Muscle layer of colon (tissue), 2 donors: ENCODE results near the gene NNT.
"Not testable (repeated sequence)": the region's sequence is repeated elsewhere in the genome, so short reads cannot be mapped to it uniquely, and the experiment has no call there.

Experiments used
- H3K27ac ChIP-seq: one replicate; pipeline ENCODE4 v1.7.0; 2013; ENCODE audit warnings: low read depth, mild to moderate bottlenecking, low read length, moderate library complexity
- H3K27me3 ChIP-seq, 2 donors: one replicate each; pipeline ENCODE4 v1.7.0; 2013; ENCODE audit warnings: low read length in 2 of 2, mild to moderate bottlenecking in 2 of 2; ENCODE audit not compliant: insufficient read depth in 2 of 2, control insufficient read depth in 1 of 2
- H3K36me3 ChIP-seq: one replicate; pipeline ENCODE4 v1.7.0; 2013; ENCODE audit warnings: mild to moderate bottlenecking, low read length; ENCODE audit not compliant: insufficient read depth
- H3K4me1 ChIP-seq: one replicate; pipeline ENCODE4 v1.7.0; 2013; ENCODE audit warnings: mild to moderate bottlenecking, low read length; ENCODE audit not compliant: insufficient read depth
- H3K4me3 ChIP-seq, 2 donors: one replicate each; pipeline ENCODE4 v1.7.0; 2013; ENCODE audit warnings: low read length in 2 of 2, low read depth in 1 of 2, mild to moderate bottlenecking in 1 of 2, moderate library complexity in 1 of 2
- H3K9ac ChIP-seq: one replicate; pipeline ENCODE4 v1.7.0; 2013; ENCODE audit warnings: low read length
- H3K9me3 ChIP-seq: one replicate; pipeline ENCODE4 v1.7.0; 2013; ENCODE audit warnings: mild to moderate bottlenecking, low read length
- donor health status: abdominal sarcoma.
- donor health status: Adenocarcinoma of cecum.

Gene NNT

DNA sequence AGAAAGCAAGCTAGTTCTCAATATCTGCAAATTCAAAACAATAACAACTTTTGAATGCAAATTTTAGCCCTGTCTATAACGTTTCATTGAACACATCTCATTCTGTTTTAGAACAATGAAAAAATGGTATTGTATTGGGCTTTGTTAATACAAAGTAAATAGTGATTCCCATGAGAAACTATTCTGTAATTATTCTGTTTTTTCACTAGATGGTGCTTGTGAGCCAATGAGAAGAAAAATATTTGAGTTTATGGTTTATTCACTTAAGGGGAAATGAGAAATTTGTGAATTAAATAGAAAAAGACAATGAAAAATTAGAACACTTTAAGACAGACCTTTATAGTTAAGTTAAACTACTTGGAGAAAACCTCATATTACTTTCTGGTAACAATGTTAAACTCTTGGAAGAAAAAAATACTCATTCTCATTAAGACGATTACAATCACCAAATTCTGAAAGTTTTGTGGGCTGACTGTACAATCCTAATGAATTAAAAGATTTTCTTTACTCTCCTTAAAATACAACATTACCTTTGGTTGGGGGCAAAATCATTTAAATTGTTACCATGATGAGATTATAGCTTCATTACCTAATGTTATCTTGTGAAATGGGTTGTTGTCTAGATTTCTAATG, 127.0 kb downstream of the NNT start:
- H3K27me3 ChIP-seq = no peaks in the 10 kb centered on the region
- no peak overlapping the region for H3K27ac ChIP-seq
- H3K4me3 ChIP-seq = no peak overlapping the region
- H3K4me1 ChIP-seq = no peaks in the 10 kb centered on the region
- no peaks in the 10 kb centered on the region for H3K9me3 ChIP-seq
- no peak overlapping the region for H3K9ac ChIP-seq
- no peaks in the 10 kb centered on the region for H3K36me3 ChIP-seq

DNA sequence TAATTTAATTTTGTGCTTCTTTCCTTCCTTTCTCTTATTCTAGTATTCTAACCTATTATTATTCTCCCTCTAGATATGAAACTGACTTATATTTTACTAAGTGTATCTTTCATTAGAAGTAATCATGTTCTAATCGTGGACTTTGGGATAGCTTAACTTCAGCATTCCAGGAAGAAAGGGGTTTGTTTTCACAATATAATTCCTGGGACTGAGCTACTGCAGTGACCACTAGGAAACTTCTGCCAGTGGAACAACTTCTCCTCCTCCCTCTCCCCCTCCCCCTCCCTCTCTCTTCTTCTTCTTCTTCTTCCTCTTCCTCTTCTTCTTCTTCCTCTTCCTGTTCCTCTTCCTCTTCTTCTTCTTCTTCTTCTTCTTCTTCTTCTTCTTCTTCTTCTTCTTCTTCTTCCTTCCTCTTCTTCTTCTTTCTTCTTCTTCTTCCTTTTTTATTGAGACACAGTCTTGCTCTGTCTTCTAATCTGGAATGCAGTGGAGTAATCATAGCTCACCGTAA, 127.9 kb downstream of the NNT start:
- Histone ChIP-seq H3K4me1 (no peaks in the 10 kb centered on the region), H3K4me3 (no peak overlapping the region), H3K9me3 (no peaks in the 10 kb centered on the region), H3K27ac (no peak overlapping the region), H3K27me3 (no peaks in the 10 kb centered on the region), H3K36me3 (no peaks in the 10 kb centered on the region), H3K9ac (no peak overlapping the region)

DNA sequence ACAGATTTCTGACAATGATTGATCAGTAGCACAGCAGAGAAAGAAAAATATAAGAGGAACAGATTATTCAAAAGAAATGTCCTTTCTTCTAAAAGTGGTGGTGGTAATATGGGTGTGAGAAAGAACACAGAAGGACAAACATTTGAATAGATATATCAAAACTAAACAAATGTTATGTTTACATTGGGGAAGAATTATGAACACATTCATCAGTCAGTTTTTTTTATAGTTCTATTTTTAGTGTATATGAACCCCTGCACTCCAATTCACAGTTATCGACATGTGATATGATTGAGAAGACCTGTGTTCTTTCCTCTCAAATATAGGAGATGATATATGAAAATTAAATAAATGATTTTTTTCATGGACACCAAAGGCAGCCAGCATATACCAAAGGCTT, 128.6 kb downstream of the NNT start:
- H3K9ac ChIP-seq = no peak overlapping the region
- no peaks in the 10 kb centered on the region for H3K36me3 ChIP-seq
- H3K4me3 ChIP-seq = no peak overlapping the region
- no peak overlapping the region for H3K27ac ChIP-seq
- H3K9me3 ChIP-seq = no peaks in the 10 kb centered on the region
- no peaks in the 10 kb centered on the region for H3K27me3 ChIP-seq
- no peaks in the 10 kb centered on the region for H3K4me1 ChIP-seq

DNA sequence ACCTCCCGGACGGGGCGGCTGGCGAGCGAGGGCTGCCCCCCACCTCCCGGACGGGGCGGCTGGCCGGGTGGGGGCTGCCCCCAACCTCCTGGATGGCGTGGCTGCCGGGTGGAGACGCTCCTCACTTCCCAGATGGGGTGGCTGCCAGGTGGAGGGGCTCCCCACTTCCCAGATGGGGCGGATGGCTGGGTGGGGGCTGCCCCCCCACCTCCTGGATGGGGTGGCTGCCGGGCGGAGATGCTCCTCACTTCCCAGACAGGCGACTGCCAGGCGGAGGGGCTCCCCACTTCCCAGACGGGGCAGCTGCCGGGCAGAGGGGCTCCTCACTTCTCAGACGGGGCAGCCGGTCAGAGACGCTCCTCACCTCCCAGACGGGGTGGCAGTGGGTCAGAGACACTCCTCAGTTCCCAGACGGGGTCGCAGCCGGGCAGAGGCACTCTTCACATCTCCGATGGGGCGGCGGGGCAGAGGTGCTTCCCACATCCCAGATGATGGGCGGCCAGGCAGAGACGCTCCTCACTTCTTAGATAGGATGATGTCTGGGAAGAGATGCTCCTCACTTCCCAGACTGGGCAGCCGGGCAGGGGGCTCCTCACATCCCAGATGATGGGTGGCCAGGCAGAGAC, 143.1 kb downstream of the NNT start:
- not testable (repeated sequence) for H3K4me3 ChIP-seq, H3K9ac ChIP-seq, H3K9me3 ChIP-seq, H3K4me1 ChIP-seq, H3K36me3 ChIP-seq, H3K27me3 ChIP-seq, H3K27ac ChIP-seq

DNA sequence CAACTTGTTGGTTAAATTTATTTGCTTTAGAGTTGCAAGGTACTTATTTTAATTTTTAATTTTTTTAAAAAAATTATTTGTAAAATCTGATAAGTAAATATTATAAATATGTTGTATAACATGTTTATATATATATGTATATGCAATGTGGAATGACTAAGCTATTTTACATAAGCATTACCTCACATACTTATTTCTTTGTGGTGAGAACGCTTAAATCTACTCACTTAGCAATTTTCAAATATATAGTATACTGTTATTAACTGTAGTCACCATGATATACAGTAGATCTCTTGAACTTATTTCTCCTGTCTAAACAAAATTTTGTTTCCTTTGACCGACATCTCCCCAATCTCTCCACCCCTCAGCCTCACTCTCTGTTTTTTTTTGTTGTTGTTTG, 147.8 kb downstream of the NNT start:
- Histone ChIP-seq H3K36me3 (no peaks in the 10 kb centered on the region), H3K27me3 (no peaks in the 10 kb centered on the region), H3K9me3 (no peaks in the 10 kb centered on the region)

DNA sequence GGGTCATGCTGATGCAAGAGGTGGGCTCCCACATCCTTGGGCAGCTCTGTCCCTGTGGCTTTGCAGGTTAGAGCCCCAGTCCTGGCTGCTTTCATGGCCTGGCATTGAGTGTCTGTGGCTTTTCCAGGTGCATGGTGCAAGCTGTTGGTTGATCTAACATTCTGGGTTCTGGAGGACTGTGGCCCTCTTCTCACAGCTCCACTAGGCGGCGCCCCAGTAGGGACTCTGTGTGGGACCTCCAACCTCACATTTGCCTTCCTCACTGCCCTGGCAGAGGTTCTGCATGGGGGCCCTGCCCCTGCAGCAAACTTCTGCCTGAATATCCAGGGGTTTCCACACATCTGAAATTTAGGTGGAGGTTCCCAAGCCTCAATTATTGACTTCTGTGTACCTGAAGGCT, 150.1 kb downstream of the NNT start:
- Histone ChIP-seq H3K4me3 (no peak overlapping the region), H3K27me3 (no peaks in the 10 kb centered on the region), H3K36me3 (no peaks in the 10 kb centered on the region), H3K4me1 (no peaks in the 10 kb centered on the region), H3K9ac (no peak overlapping the region), H3K9me3 (no peaks in the 10 kb centered on the region), H3K27ac (no peak overlapping the region)

More for the DNA sequence above, 147.8 kb downstream of the NNT start:
- Histone ChIP-seq H3K27ac (no peak overlapping the region), H3K4me1 (no peaks in the 10 kb centered on the region), H3K4me3 (no peak overlapping the region), H3K9ac (no peak overlapping the region)
